EL (cell line): ENCODE results near the gene DOCK1.

Experiments
- DNase-seq: peaks from one replicate; pipeline ENCODE4 v3.0.0-alpha.2; 2016

DOCK1 gene

DNA sequence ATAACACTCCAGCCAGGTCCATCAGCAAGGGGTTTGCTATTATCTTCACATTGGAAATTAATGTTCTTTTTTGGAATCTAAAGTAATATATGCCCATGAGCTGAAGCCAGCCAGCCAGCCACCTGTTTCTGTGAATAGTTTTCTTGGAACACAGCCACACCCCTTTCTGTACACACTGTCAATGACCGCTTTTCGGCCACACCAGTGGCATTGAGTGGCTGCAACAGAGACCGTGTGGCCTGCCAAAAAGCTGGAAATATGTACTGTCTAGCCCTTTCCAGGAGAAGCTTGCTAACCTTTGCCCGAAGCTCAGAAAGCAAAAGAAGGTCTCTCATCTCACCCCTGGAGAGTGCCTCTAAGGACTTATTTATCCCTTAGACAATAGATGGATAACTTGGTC lies 545.4 kb downstream of the DOCK1 start:
- DNase-seq: no peak

- DNase-seq: no peak
Observed at GRCh38 chr10:127451628-127452027, 546.4 kb downstream of the DOCK1 start.

DNA sequence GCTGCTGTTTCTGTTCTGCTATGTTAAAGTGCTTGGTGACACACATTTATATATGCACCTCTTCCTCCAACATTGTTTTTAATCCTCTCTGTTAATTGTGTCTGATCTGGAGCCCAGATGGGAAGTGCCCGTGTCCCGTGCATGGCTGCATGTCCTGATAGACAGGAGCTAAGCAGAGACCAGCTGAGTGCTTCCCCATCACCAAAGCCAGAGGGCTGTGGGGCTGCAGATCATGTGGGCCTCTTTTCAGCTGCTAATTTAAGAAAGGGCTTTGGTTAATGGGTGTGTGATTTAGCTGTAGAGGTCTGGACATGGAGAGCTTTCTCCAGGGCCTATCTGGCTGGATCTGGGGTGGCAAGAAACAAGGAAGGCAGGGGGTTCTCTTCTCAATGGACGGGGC lies 547.3 kb downstream of the DOCK1 start:
- DNase-seq: no peak

DNA sequence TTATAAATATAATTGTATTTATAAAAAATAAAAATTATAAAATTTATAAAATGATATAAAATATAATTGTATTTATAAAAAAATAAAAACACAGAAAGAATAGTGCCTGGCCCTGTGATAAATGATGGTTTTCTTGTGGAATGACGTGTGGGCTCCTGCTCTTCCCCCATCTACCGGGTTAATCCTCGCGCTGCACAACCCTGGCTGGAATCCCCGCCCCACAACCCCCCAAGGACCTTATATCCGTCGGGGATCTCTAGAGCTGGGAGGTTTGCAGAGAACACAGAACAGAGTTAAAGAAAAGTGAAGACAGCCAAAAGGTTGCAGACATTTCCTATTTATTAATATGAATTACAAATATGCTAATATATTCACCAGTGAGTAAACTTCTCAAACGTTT lies 548.5 kb downstream of the DOCK1 start:
- DNase-seq: no peak

DNA sequence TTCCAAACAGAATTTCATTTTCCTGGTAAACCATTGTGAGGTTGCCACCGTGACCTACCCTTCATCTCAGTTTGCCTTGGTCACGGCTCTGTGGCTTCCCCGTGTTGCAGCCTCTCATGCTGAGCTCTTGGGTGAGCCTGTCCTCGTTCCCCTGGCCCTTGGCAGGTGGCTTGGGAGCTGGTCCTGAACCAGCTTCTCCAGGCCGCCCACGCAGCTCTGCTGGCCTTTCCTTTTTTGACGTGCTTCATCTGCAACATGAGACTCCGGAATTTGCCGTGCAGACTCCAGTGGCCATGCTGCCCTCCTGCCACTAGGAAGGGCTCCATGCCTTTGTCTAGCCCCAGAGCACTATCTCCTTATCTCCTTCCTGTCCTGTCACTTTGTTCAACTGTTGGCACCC lies 550.9 kb downstream of the DOCK1 start:
- DNase-seq: no peak

DNA sequence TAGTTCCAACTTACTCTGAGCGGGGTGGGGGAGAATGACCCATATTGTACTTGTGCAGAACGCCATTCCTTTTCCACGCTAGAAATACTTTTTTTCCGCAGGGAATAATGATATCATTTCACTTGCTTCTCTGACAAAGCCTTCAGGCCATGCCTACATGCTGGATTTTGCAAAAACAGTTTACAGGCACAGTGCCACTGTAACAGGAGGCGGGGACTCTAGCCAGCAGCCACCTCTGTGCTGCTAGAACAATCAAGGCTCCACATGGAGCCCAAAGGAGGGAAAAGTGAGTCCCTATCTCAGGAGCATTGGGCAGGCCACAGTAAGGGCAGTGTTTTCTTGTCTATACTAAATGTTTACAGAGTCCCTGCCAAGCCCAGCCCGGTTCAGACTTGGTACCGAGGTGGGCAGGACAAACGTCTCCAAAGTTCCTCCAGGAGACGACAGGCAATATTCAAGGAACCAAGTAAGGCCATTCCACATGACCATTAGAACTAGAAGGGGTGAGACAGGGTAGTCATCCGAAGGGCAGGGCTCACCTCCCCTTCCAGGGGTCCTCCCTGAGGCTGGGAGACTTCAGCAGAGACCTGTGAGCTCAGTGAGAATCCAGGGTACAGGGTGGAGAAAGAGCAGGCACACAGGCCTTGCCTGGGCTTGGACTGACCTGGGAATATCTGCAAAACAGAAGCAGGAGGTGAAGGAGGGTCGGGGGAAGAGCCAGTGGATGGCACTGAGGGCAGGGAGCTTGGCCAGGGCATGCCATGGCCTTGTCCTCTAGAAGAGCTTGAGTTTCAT lies 553.0 kb downstream of the DOCK1 start:
- DNase-seq: no peak

GRCh38 chr10:127458829-127459228 lies 553.6 kb downstream of the DOCK1 start:
- DNase-seq: no peak

- no peak for DNase-seq
Observed at GRCh38 chr10:127459918-127460317, 554.7 kb downstream of the DOCK1 start.

DNA sequence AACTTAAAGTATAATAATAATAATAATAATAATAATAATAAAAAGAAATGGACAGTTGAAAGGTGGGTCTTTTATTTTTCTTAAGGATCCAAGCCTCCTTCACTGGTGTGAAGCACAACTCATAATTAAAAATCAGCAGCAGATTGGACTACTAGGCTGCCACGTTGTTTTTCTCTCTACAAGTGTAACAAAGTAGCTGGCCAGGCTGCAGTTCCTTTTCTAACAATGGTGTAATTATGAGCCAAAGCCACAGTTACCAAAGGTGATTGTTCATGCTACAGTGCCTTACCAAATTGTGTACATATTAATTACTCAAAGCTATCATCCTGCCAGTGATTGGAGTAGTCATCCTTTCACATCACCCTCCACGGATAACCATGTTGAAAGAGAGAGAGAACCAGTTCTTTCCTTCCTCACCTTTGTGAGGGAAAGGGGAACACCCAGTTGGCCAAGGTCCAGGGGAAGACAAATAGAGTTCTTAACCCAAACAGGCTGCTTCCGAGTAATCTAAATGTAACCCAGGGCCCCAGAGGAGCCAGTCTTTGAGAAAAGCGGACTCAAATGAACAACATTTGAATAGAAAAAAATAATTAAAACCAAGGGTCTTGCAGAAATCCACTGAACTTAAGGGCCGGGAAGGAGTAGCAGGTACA lies 557.5 kb downstream of the DOCK1 start:
- DNase-seq: no peak

GRCh38 chr10:127463548-127463947 lies 558.3 kb downstream of the DOCK1 start:
- no peak for DNase-seq

DNA sequence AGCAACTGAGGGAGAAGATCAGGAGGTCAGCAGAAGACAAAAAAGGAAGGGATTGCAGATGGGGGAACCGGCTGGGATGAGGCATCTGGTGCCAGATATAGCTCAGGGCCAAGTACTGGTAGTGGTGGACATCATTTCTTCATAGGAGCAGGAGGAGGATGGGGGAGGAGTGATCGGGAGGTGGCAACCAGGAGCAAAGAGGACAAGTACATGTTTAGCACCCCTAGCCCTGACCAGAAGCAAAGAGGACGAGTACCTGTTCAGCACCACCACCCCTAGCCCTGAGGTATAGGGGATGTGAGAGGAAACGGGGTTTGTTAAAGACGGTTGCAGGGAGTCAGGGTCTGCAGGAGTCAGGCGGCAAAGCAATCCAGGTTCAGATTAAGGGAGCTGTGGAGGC lies 559.3 kb downstream of the DOCK1 start:
- DNase-seq: no peak

GRCh38 chr10:127467811-127468210 lies 562.6 kb downstream of the DOCK1 start:
- DNase-seq: no peak

DNA sequence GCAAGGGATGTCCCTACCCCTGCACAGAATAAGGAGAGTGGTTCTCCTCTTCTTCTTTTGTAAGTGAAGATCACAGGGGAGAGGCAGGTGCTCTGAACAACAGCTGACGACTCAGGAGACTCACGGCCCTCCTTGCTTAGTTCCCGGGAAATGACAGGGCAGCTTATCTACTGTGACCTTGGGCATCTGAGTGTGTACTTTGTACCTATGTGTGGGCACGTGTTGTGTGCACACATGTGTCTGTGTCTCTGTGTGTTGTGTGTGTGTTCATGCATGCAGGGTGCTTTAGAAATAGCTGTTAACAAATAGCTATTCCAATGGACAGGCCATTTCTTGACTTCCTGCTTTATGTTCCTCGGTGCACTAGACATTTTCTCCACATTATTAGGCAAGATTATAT lies 563.4 kb downstream of the DOCK1 start:
- no peak for DNase-seq

GRCh38 chr10:127470911-127471310 lies 565.7 kb downstream of the DOCK1 start:
- no peak for DNase-seq

GRCh38 chr10:127472976-127473375 lies 567.7 kb downstream of the DOCK1 start:
- no peak for DNase-seq

- DNase-seq: no peak
Observed at GRCh38 chr10:127474501-127474900, 569.3 kb downstream of the DOCK1 start.

DNA sequence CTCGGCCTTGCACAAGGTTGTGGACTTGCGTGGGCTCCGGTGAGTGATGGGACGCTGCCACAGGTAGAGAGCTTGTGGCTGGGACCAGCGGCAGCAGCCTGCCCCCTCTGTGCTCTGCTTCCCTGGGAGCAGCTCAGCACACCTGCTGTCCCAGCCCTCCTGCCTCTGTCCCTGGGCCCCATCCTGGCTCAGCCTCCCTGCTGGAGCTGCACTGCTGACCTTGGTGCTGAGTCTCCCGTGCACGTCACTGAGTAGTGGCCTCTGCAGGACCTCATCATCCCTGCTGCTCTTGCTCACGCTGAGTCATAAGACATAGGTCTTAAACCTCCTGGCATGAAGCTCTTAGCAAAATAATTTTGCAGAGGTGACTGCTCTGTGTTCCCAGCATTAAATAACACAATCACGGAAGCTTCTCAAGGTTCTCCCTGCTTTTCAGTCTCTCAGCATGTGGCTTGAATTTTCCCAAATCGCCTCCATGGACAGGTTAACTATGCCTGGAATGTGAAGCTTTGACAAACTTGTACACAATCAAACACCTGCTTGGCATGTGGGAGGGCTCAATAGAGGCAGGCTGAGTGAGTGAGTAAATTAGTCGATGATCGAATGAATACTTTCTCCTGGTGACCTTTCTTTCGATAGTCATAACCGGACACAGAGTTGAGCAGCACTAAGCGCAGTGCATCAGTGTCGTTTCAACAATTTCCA lies 580.1 kb downstream of the DOCK1 start:
- peak; percentile 41 for DNase-seq

- no peak for DNase-seq
Observed at GRCh38 chr10:127486355-127486754, 581.1 kb downstream of the DOCK1 start.

DNA sequence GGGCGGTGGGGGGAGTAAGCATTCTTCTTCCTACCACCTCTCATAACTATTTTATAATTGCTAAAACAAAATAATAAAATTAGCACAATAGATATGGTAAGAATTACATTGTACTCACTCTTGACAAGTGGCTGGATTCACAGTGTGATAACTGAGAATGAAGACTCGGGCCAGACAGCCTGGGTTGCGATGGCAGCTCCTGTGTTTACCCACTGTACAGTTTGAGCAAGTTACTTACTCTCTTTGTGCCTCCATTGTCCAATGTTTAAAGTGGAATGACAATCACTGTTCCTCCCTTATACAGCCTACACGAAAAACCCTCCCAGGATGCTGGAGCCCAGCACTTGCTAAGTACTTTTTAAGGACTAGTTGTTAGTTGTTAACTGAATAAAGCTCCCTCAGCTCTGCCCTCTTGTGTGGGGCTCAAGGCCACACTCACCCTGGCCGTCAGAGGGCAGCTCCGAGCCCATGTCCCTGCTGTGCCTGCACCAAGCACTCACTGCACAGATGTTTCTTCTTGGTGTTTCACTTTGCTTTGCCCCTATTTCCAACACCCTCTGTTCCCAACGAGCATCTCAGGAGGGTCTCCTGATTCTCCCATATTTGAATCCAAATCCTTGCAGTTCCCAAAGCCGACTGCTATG lies 587.5 kb downstream of the DOCK1 start:
- no peak for DNase-seq

- DNase-seq: no peak
Observed at GRCh38 chr10:127496035-127496434, 590.8 kb downstream of the DOCK1 start.

DNA sequence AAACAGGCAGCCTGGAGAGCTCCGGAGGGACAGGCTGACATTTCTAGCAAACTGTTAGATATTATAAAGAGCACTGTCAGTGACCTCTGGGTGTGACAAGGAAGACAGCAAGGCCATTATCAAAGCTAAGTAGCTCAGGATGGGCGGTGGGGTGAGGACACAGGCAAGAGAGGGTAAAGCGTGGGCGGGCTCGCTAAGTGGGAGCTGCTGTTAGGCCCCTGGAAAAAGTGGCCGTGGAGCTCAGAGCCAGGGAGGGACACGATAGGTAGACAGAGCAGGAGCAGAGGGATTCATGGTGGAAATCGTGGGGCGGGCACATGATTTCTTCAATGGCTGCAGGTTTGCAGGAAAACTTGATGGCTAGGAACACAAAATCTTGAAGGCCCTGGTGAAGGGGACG lies 592.5 kb downstream of the DOCK1 start:
- no peak for DNase-seq

DNA sequence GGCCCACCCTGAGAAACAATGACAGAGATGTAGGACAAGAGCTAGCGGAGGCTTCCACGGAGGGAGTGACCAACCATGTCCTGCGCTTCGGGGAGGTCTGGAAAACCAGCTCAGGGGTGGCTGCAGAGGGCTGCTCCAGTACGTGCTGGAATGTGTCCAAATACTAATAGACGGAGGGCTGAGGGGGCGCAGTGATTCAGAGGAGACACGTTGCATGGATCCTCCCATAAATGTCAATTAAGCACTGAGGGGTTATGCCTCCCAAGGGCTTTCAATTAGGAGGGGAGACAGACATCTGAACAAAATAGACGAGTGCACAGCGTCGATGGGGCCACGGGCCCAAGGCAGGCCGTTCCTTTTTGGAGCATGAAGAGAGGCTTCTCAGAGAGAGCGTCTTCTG lies 592.9 kb downstream of the DOCK1 start:
- DNase-seq: no peak

DNA sequence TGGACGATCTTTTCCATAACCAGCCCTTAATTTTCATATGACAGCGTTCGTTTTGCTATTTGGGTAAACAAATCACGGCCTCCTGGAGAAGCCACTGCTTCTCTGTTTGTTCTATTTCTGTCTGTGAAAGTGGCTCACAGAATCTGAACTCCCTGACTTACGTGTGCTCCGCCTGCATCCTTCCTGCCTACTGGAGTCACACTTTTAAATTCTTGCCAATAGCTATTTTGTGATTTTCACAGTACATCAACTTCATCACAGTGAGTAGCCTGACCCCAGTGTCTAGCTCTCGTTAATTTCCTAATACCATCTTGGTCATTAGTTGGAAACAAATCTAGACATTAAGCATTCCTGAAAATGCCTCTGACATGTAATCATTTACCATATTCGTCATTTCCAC lies 594.9 kb downstream of the DOCK1 start:
- DNase-seq: no peak
